ENCODE results near the gene PPCS. TPM values are rescaled to one million over a fixed set of nuclear protein-coding genes. Genes with fewer than 3 reads are reported as not detected.

The PPCS gene
- total and polyA plus RNA-seq, 2 of the 4 experiments (the other 2 are of a cell fraction): 8.2 to 18.9 TPM

DNA sequence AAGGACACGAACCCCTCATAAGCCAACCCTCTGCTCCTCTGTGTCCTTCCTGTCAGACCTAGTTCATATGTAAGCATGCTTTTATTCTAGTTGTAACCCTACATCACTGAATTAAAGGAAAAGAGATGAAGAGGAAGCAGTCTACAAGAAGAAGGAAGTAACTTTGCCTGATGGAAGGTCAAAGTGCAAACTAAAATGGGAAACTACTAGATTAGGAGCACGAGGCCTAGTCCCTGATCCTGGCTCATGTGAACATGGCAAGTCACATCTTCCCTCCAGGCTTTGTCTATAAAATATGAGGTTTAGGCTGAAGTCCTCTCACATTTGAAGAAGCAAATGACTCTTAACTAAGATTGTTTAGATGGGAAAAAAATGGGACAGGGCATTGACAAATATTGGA, 13.7 kb upstream of the PPCS start:
- Histone ChIP-seq H2BK120ac (ENCODE audit: low read depth, low read length) (no peak overlapping the region), H3K27me3 (ENCODE audit: control insufficient read depth, insufficient read depth, low read length) (peaks cover 4% of the 10 kb centered on the region; the same call in 1 of the 2 replicates), H3K18ac (ENCODE audit: low read depth, low read length) (no peak overlapping the region), H4K8ac (ENCODE audit: low read depth in 2 of 2, low read length in 2 of 2) (no peak overlapping the region), H3K36me3 (ENCODE audit: control insufficient read depth, insufficient read depth, low read length) (no peaks in the 10 kb centered on the region), H3K4me2 (ENCODE audit: low read depth, low read length) (no peak overlapping the region), H3K4me1 (ENCODE audit: control insufficient read depth, insufficient read depth, low read length) (peaks cover 1% of the 10 kb centered on the region; the same call in 1 of the 2 replicates), H3K27ac (ENCODE audit: insufficient read depth, low read length) (no peak overlapping the region), H3K79me1 (ENCODE audit: low read depth in 1 of 2, low read length in 2 of 2) (no peaks in the 10 kb centered on the region), H3K9me3 (ENCODE audit: control insufficient read depth, insufficient read depth, low read length) (no peaks in the 10 kb centered on the region), H2BK5ac (ENCODE audit: low read depth, low read length, poor library complexity, severe bottlenecking) (no peak overlapping the region), H2AK5ac (ENCODE audit: low read depth, low read length) (no peak overlapping the region), H3K9ac (ENCODE audit: low read depth, low read length) (no peak overlapping the region), H4K5ac (ENCODE audit: low read depth, low read length) (no peak overlapping the region), H3K9me1 (ENCODE audit: insufficient read depth, low read length) (no peaks in the 10 kb centered on the region), H3K56ac (ENCODE audit: extremely low read depth, insufficient read depth, low read length) (no peak overlapping the region), H3K14ac (replicated peaks; ENCODE audit: low read depth, low read length) (no peak overlapping the region), H2BK20ac (ENCODE audit: low read depth, low read length) (no peak overlapping the region), H3K4ac (ENCODE audit: low read depth, low read length) (no peak overlapping the region), H2AFZ (replicated peaks; ENCODE audit: low read length, poor library complexity) (no peak overlapping the region), H4K20me1 (ENCODE audit: insufficient read depth, low read length) (no peaks in the 10 kb centered on the region), H4K91ac (ENCODE audit: insufficient read depth, low read depth, low read length) (no peak overlapping the region), H3K23ac (ENCODE audit: low read depth, low read length) (no peak overlapping the region), H2BK15ac (ENCODE audit: low read depth, low read length) (no peak overlapping the region), H2AK9ac (replicated peaks; ENCODE audit: low read depth, low read length, poor library complexity) (no peak overlapping the region), H3K4me3 (ENCODE audit: insufficient read depth, low read depth, low read length) (no peak overlapping the region)
- BruUV-seq (replicated peaks): no TSS peak
- intact Hi-C loops (cut with micrococcal nuclease) (no loop called here), in situ Hi-C loops (cut with MboI; ENCODE audit: low sequenced_read_pairs) (no loop called here), dilution Hi-C loops (cut with HindIII; ENCODE audit: low sequenced_read_pairs, unreplicated experiment) (no loop called here)
- no peak for ATAC-seq (ENCODE audit: low read depth)
- no CpG with 5 or more reads among the region's 2 CpGs for WGBS, 2 experiments (ENCODE audit: extremely low coverage in 2 of 2, insufficient read length in 1 of 2)
- TF ChIP-seq FOS (IDR thresholded peaks at IDR 0.05; ENCODE audit: low read depth, low read length) (no peak), MAFK (IDR thresholded peaks at IDR 0.05; ENCODE audit: low read depth, low read length) (no peak)
- no peak for DNase-seq
- ChIA-PET CTCF (no interaction called here), POLR2A (ENCODE audit: unreplicated experiment) (no interaction called here)

Data from IMR-90 (cell line).